GM19025 (cell line): ENCODE measurements around the gene BEND7.
"Not testable (repeated sequence)": the region's sequence is repeated elsewhere in the genome, so short reads cannot be mapped to it uniquely, and the experiment has no call there.

ENCODE experiments used
- ATAC-seq: cut with Tn5 transposase; IDR thresholded peaks from one replicate; pipeline ENCODE4 v1.9.1; 2021; ENCODE audit warnings: mild to moderate bottlenecking, low read depth, moderate library complexity; ENCODE audit not compliant: unreplicated experiment

The BEND7 gene

GRCh38 chr10:13528875-13529713 lies at the start of gene BEND7:
TSS of gene BEND7 (minus strand) at chr10:13529014. CDS start at chr10:13528533, 481 bp downstream.
- no peak for ATAC-seq

GRCh38 chr10:13573960-13574359 lies 45.1 kb upstream of the BEND7 start:
- no peak for ATAC-seq

GRCh38 chr10:13571541-13571940 lies 42.7 kb upstream of the BEND7 start:
- no peak for ATAC-seq

GRCh38 chr10:13567030-13567429 lies 38.2 kb upstream of the BEND7 start:
- no peak for ATAC-seq

- ATAC-seq, result no peak
These were observed 35.8 kb upstream of the BEND7 start for GRCh38 chr10:13564576-13564975.

GRCh38 chr10:13563481-13564445 lies 34.9 kb upstream of the BEND7 start:
- no peak for ATAC-seq

- no peak for ATAC-seq
These were observed 31.8 kb upstream of the BEND7 start for GRCh38 chr10:13560597-13560996.

- ATAC-seq, result no peak
These were observed 30.4 kb upstream of the BEND7 start for GRCh38 chr10:13559124-13559700.

GRCh38 chr10:13555884-13556510 lies 27.2 kb upstream of the BEND7 start:
- ATAC-seq, result no peak

- ATAC-seq, result no peak
These were observed 22.0 kb upstream of the BEND7 start for GRCh38 chr10:13550802-13551201.

- ATAC-seq, result no peak
These were observed 13.7 kb upstream of the BEND7 start for GRCh38 chr10:13542533-13542932.

GRCh38 chr10:13537985-13538384 lies 9.2 kb upstream of the BEND7 start:
- not testable (repeated sequence) for ATAC-seq

GRCh38 chr10:13536674-13537366 lies 8.0 kb upstream of the BEND7 start:
- ATAC-seq, result no peak

- ATAC-seq, result no peak
These were observed 6.5 kb upstream of the BEND7 start for GRCh38 chr10:13535346-13535745.

- ATAC-seq, result no peak
These were observed 830 bp upstream of the BEND7 start for GRCh38 chr10:13529714-13529973.

GRCh38 chr10:13528123-13528874 lies 515 bp downstream of the BEND7 start:
- ATAC-seq, result no peak

- no peak for ATAC-seq
These were observed 1.0 kb downstream of the BEND7 start for GRCh38 chr10:13527864-13528122.

- no peak for ATAC-seq
These were observed 1.6 kb downstream of the BEND7 start for GRCh38 chr10:13526948-13527863.

- no peak for ATAC-seq
These were observed 3.2 kb downstream of the BEND7 start for GRCh38 chr10:13525663-13526062.
